CD4-positive, alpha-beta T cell (primary cell): ENCODE data around the gene CTNNA3. TPM values are rescaled to one million over a fixed set of nuclear protein-coding genes. Genes with fewer than 3 reads are reported as not detected.

Experiments
- ATAC-seq: fragments of 200-7000 bp; cut with Tn5 transposase; one replicate; pipeline ENCODE4 v1.10.0; 2022; ENCODE audit warnings: mild to moderate bottlenecking; ENCODE audit not compliant: poor library complexity
- CTCF ChIA-PET: fragments of 350-600 bp; sonication (Branson Sonifier 250); formaldehyde crosslinking; loops from one replicate; lab custom pipeline; 2021; ENCODE audit warnings: antibody characterized with exemption, inconsistent platforms; lab: Charles Lee
- POLR2A ChIA-PET: fragments of 350-600 bp; sonication (Branson Sonifier 250); formaldehyde crosslinking; loops from one replicate; lab custom pipeline; 2021; ENCODE audit warnings: antibody characterized with exemption, inconsistent platforms; lab: Charles Lee
- DNase-seq, 14 experiments: peaks; one replicate each; pipeline ENCODE4 v3.0.0-alpha.2; 2013 to 2020; ENCODE audit warnings: mixed read lengths in 2 of 14
- H3K27ac ChIP-seq, 2 donors: one replicate each; pipeline versions ENCODE4 v1.5.1 to v1.7.0; 2013; ENCODE audit warnings: low read length in 2 of 2, low read depth in 1 of 2, mild to moderate bottlenecking in 1 of 2
- H3K27me3 ChIP-seq, 2 experiments: 1 replicate in 1 of 2; 2 replicates in 1 of 2; pipeline versions ENCODE4 v1.6.1 to v1.7.0; 2013; ENCODE audit warnings: low read length in 2 of 2, control low read depth in 1 of 2, mild to moderate bottlenecking in 1 of 2, moderate library complexity in 1 of 2; ENCODE audit not compliant: insufficient read depth in 2 of 2, control insufficient read depth in 1 of 2
- H3K36me3 ChIP-seq: one replicate; pipeline ENCODE4 v1.6.1; 2013; ENCODE audit warnings: low read length, control low read depth; ENCODE audit not compliant: insufficient read depth
- H3K4me1 ChIP-seq: one replicate; pipeline ENCODE4 v1.6.1; 2013; ENCODE audit warnings: low read length, control low read depth; ENCODE audit not compliant: insufficient read depth
- H3K4me3 ChIP-seq: one replicate; pipeline ENCODE4 v1.5.1; 2013; ENCODE audit warnings: mild to moderate bottlenecking, low read length, moderate library complexity
- H3K9me3 ChIP-seq, 2 experiments: 1 replicate in 1 of 2; 2 replicates in 1 of 2; pipeline versions ENCODE4 v1.6.1 to v1.7.0; 2013; ENCODE audit warnings: low read length in 2 of 2, mild to moderate bottlenecking in 2 of 2, control low read depth in 1 of 2, moderate library complexity in 1 of 2; ENCODE audit not compliant: control insufficient read depth in 1 of 2, insufficient read depth in 1 of 2
- H3K27ac Mint-ChIP-seq: one replicate; pipeline ENCODE4 v1.8.0; 2020; ENCODE audit warnings: mixed read lengths
- H3K27me3 Mint-ChIP-seq: one replicate; pipeline ENCODE4 v1.8.0; 2021; ENCODE audit warnings: mixed read lengths
- H3K36me3 Mint-ChIP-seq: one replicate; pipeline ENCODE4 v1.8.0; 2021; ENCODE audit warnings: low read depth, mixed read lengths
- H3K4me1 Mint-ChIP-seq: one replicate; pipeline ENCODE4 v1.8.0; 2021; ENCODE audit warnings: low read depth, mixed read lengths
- H3K4me3 Mint-ChIP-seq: one replicate; pipeline ENCODE4 v1.8.0; 2020; ENCODE audit warnings: mild to moderate bottlenecking, mixed read lengths
- H3K9me3 Mint-ChIP-seq: one replicate; pipeline ENCODE4 v1.8.0; 2020; ENCODE audit warnings: mixed read lengths
- intact Hi-C, 2 experiments: fragments of 100-400 bp; cut with DNase I in 1 of 2; cut with micrococcal nuclease in 1 of 2; formaldehyde crosslinking; loops; one replicate each; pipeline versions ENCODE4 v1.15.1 to v1.9.0; 2023 to 2025; cut with DNase I, micrococcal nuclease
- total RNA-seq, 174 experiments: library from RNA in 2 of 174; stranded (reverse) in 2 of 174; gene quantifications; one replicate each; pipeline ENCODE4 v1.2.3 and lab custom pipeline; 2021 to 2026
- TF ChIP-seq, protein P1 (sequence below): fragments of 200-600 bp; IDR thresholded peaks from one replicate; pipeline ENCODE4 v1.8.0; 2022; ENCODE audit warnings: antibody characterized with exemption, mild to moderate bottlenecking

CTNNA3 gene
- total RNA-seq, 2 experiments from 2014 or later: 0.80 TPM; not detected in 1

DNA sequence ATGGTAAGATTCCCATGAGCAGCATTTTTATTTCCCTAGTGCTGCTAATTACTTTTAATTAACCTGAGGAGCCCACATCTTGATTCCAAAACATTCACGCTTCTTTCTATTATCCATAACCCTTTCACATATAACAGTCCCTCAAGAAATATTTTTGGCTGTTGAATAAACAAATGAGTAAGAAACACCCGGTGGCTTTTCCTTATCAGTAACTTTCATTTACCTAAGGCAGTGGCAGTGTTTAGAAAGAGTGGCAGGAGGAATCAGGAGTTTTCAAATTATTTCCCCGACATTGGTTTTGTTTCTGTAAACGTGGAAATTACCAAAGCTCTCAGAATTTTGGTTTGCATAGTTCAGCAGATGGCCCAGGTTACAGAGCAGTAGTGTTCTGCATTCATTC, 1785.8 kb downstream of the CTNNA3 start:
- Mint-ChIP-seq H3K4me1 (no peaks in the 10 kb centered on the region), H3K36me3 (no peaks in the 10 kb centered on the region), H3K9me3 (peaks cover 2% of the 10 kb centered on the region), H3K4me3 (no peak overlapping the region), H3K27ac (no peak overlapping the region), H3K27me3 (no peaks in the 10 kb centered on the region)
- H3K4me1 ChIP-seq: no peaks in the 10 kb centered on the region
- no peak overlapping the region for H3K27ac ChIP-seq
- H3K9me3 ChIP-seq: no peaks in the 10 kb centered on the region
- H3K27me3 ChIP-seq: no peaks in the 10 kb centered on the region
- DNase-seq (no peak), ATAC-seq (no peak)
- intact Hi-C loops: no loop called here
- ChIA-PET CTCF (no interaction called here), POLR2A (no interaction called here)
- TF ChIP-seq, protein P1, sequence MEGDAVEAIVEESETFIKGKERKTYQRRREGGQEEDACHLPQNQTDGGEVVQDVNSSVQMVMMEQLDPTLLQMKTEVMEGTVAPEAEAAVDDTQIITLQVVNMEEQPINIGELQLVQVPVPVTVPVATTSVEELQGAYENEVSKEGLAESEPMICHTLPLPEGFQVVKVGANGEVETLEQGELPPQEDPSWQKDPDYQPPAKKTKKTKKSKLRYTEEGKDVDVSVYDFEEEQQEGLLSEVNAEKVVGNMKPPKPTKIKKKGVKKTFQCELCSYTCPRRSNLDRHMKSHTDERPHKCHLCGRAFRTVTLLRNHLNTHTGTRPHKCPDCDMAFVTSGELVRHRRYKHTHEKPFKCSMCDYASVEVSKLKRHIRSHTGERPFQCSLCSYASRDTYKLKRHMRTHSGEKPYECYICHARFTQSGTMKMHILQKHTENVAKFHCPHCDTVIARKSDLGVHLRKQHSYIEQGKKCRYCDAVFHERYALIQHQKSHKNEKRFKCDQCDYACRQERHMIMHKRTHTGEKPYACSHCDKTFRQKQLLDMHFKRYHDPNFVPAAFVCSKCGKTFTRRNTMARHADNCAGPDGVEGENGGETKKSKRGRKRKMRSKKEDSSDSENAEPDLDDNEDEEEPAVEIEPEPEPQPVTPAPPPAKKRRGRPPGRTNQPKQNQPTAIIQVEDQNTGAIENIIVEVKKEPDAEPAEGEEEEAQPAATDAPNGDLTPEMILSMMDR: no peak
- H3K36me3 ChIP-seq: no peaks in the 10 kb centered on the region
- no peak overlapping the region for H3K4me3 ChIP-seq

GRCh38 chr10:65907199-65907712, 1788.7 kb downstream of the CTNNA3 start:
- Mint-ChIP-seq H3K27ac (no peak overlapping the region), H3K27me3 (no peaks in the 10 kb centered on the region), H3K36me3 (no peaks in the 10 kb centered on the region), H3K9me3 (peaks cover 2% of the 10 kb centered on the region), H3K4me3 (no peak overlapping the region), H3K4me1 (no peaks in the 10 kb centered on the region)
- ATAC-seq (no peak), DNase-seq (no peak)
- Histone ChIP-seq H3K4me1 (no peaks in the 10 kb centered on the region), H3K27ac (no peak overlapping the region), H3K4me3 (no peak overlapping the region), H3K36me3 (no peaks in the 10 kb centered on the region), H3K9me3 (peaks cover 0 to 5% of the 10 kb centered on the region in 2 experiments), H3K27me3 (no peaks in the 10 kb centered on the region)
- TF ChIP-seq, protein P1: no peak
- CTCF ChIA-PET: no interaction called here
- intact Hi-C loops: no loop called here
- POLR2A ChIA-PET: no interaction called here

DNA sequence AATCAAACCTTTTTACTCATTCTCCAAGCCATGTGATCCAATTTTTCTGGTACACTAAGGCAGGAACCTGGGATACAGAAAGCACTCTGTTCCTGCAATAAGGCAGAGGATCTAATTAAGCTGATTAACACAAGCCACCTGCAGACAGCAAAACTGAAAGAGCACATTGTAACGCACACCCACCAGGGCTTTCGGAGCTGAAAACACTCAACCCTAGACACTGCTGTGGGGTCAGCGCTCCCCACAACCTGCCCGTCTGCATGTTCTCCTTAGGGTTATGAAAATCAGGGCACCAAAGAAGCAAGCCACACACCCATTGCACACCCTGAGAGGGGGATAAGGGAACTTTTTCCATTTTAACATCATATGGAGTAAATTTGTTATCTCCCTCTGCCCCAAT, 1792.4 kb downstream of the CTNNA3 start:
- Mint-ChIP-seq H3K9me3 (no peaks in the 10 kb centered on the region), H3K4me1 (no peaks in the 10 kb centered on the region), H3K27me3 (no peaks in the 10 kb centered on the region), H3K4me3 (no peak overlapping the region), H3K36me3 (no peaks in the 10 kb centered on the region), H3K27ac (no peak overlapping the region)
- POLR2A ChIA-PET: no interaction called here
- Histone ChIP-seq H3K4me3 (no peak overlapping the region), H3K9me3 (peaks cover 0 to 5% of the 10 kb centered on the region in 2 experiments), H3K27me3 (no peaks in the 10 kb centered on the region), H3K27ac (no peak overlapping the region), H3K36me3 (no peaks in the 10 kb centered on the region), H3K4me1 (no peaks in the 10 kb centered on the region)
- TF ChIP-seq, protein P1: no peak
- no peak for ATAC-seq
- CTCF ChIA-PET: no interaction called here
- intact Hi-C loops: no loop called here
- DNase-seq: no peak
